Measurements from ENCODE around the gene LCE5A.

Gene LCE5A

GRCh38 chr1:152466217-152466616 is 44.4 kb upstream of the LCE5A start:
- no peak for ATAC-seq

GRCh38 chr1:152473887-152474537 is 36.6 kb upstream of the LCE5A start:
- ATAC-seq = no peak

More at GRCh38 chr1:152466217-152466616, 44.4 kb upstream of the LCE5A start:
- TF ChIP-seq CSRNP3 (CRISPR knock-in tag; IDR thresholded peaks at IDR 0.05) = no peak
- TF ChIP-seq RARB (CRISPR knock-in tag; IDR thresholded peaks at IDR 0.05) = no peak
- no peak for TF ChIP-seq TCF4 (CRISPR knock-in tag; IDR thresholded peaks at IDR 0.05; ENCODE audit: borderline replicate concordance)
- no peak for TF ChIP-seq ZFP3 (CRISPR knock-in tag; IDR thresholded peaks at IDR 0.05)
- no peak for TF ChIP-seq BACH2 (CRISPR knock-in tag; IDR thresholded peaks at IDR 0.05; ENCODE audit: borderline replicate concordance)
- TF ChIP-seq CSDC2 (CRISPR knock-in tag; IDR thresholded peaks at IDR 0.05) = no peak
- TF ChIP-seq ZFP30 (CRISPR knock-in tag; IDR thresholded peaks at IDR 0.05) = no peak
- no peak for TF ChIP-seq PATZ1 (CRISPR knock-in tag; IDR thresholded peaks at IDR 0.05; ENCODE audit: borderline replicate concordance)
- TF ChIP-seq PPARA (CRISPR knock-in tag; IDR thresholded peaks at IDR 0.05; ENCODE audit: borderline replicate concordance) = no peak
- TF ChIP-seq CREB5 (CRISPR knock-in tag; IDR thresholded peaks at IDR 0.05; ENCODE audit: low read depth) = no peak
- TF ChIP-seq ZNF8 (CRISPR knock-in tag; IDR thresholded peaks at IDR 0.05) = no peak
- no peak for TF ChIP-seq TSHZ2 (CRISPR knock-in tag; IDR thresholded peaks at IDR 0.05)
- TF ChIP-seq ISL1 (CRISPR knock-in tag; IDR thresholded peaks at IDR 0.05) = no peak
- TF ChIP-seq ESRRG (CRISPR knock-in tag; IDR thresholded peaks at IDR 0.05) = no peak
- TF ChIP-seq OSR1 (CRISPR knock-in tag; IDR thresholded peaks at IDR 0.05) = no peak

DNA sequence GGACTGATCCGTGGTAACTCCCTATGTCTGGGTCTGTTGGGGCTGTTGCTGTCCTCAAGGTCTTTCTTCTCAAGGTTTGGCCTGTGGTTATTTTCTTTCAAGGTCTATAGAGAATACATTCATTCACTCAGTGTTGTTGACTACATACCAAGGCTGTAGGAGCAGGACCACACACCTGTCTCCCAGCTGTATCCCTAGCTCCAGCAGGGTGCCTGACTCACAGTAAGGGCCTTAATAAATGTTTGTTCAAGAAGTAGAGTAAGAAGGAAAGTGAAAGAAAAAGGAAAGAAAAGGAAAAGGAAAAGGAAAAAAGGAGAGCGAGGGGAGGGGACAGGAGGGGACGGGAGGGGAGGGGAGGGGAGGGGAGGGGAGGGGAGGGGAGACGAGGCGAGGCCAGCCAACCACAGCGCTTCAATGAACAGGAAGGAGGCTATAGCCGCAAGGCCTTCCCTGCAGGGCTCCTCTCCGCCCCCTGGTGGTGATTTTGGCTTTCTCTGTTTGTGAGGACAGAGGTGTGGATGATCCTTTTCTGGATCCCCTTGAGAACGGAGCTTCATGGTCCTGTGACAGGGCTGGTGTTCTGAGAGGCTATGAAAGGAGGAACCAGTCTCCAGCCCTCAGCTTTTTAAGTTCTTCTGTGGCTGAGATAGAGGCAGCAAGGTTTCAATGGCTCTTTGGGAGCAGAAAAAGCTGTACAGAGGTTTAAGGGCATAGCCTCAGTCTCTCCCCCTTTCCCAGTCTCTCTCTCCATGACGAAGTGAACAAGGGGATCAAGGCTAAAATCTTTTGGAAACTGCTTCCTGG is 30.6 kb upstream of the LCE5A start:
- ATAC-seq = peak; percentile 99
- TF ChIP-seq CREB5 (CRISPR knock-in tag; IDR thresholded peaks at IDR 0.05; ENCODE audit: low read depth) = no peak
- no peak for TF ChIP-seq PPARA (CRISPR knock-in tag; IDR thresholded peaks at IDR 0.05; ENCODE audit: borderline replicate concordance)
- no peak for TF ChIP-seq CSDC2 (CRISPR knock-in tag; IDR thresholded peaks at IDR 0.05)
- TF ChIP-seq ESRRG (CRISPR knock-in tag; IDR thresholded peaks at IDR 0.05) = no peak
- TF ChIP-seq RARB (CRISPR knock-in tag; IDR thresholded peaks at IDR 0.05) = no peak
- TF ChIP-seq ZNF8 (CRISPR knock-in tag; IDR thresholded peaks at IDR 0.05) = no peak
- no peak for TF ChIP-seq TCF4 (CRISPR knock-in tag; IDR thresholded peaks at IDR 0.05; ENCODE audit: borderline replicate concordance)
- no peak for TF ChIP-seq ZNF70 (CRISPR knock-in tag; IDR thresholded peaks at IDR 0.05)
- no peak for TF ChIP-seq BACH2 (CRISPR knock-in tag; IDR thresholded peaks at IDR 0.05; ENCODE audit: borderline replicate concordance)
- TF ChIP-seq, protein P1, sequence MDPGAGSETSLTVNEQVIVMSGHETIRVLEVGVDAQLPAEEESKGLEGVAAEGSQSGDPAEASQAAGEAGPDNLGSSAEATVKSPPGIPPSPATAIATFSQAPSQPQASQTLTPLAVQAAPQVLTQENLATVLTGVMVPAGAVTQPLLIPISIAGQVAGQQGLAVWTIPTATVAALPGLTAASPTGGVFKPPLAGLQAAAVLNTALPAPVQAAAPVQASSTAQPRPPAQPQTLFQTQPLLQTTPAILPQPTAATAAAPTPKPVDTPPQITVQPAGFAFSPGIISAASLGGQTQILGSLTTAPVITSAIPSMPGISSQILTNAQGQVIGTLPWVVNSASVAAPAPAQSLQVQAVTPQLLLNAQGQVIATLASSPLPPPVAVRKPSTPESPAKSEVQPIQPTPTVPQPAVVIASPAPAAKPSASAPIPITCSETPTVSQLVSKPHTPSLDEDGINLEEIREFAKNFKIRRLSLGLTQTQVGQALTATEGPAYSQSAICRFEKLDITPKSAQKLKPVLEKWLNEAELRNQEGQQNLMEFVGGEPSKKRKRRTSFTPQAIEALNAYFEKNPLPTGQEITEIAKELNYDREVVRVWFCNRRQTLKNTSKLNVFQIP (CRISPR knock-in tag; IDR thresholded peaks at IDR 0.05; ENCODE audit: borderline replicate concordance, low read depth) = no peak
- TF ChIP-seq ZC3H10 (CRISPR knock-in tag; IDR thresholded peaks at IDR 0.05) = no peak
- TF ChIP-seq CSRNP3 (CRISPR knock-in tag; IDR thresholded peaks at IDR 0.05) = no peak

More at GRCh38 chr1:152473887-152474537, 36.6 kb upstream of the LCE5A start:
- TF ChIP-seq CSRNP3 (CRISPR knock-in tag; IDR thresholded peaks at IDR 0.05) = no peak
- no peak for TF ChIP-seq ZC3H10 (CRISPR knock-in tag; IDR thresholded peaks at IDR 0.05)
- TF ChIP-seq GLIS3 (CRISPR knock-in tag; IDR thresholded peaks at IDR 0.05) = no peak
- TF ChIP-seq ISL1 (CRISPR knock-in tag; IDR thresholded peaks at IDR 0.05) = no peak
- no peak for TF ChIP-seq BACH2 (CRISPR knock-in tag; IDR thresholded peaks at IDR 0.05; ENCODE audit: borderline replicate concordance)

Data from SK-N-SH treated with all-trans-retinoic acid at 6 μM for 48 hours (cell line).